HG02763 (cell line): ENCODE data around the gene EVL.
"Not testable (repeated sequence)": the region's sequence is repeated elsewhere in the genome, so short reads cannot be mapped to it uniquely, and the experiment has no call there.

ENCODE experiments used
- ATAC-seq: cut with Tn5 transposase; IDR thresholded peaks from one replicate; pipeline ENCODE4 v1.9.1; 2021; ENCODE audit warnings: mild to moderate bottlenecking, moderate library complexity; ENCODE audit not compliant: unreplicated experiment

Gene EVL

DNA sequence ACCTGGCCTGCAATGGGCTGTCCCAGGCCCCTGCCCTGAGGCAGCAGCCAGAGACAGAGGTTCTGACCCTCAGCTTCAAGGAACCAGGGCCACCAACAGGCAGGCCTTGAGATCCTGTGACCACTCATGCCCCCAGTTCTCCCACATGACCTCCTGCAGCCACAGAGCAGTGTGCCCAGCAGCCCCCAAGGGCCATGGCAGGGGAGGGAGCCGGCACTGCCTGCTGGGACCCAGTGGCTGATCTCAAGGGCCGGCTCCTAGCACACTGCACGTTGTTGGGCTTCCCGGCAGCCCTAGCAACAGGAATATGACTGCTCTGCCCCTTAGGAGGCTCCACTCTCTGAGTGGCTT, 79.4 kb downstream of the EVL start:
- ATAC-seq = no peak

DNA sequence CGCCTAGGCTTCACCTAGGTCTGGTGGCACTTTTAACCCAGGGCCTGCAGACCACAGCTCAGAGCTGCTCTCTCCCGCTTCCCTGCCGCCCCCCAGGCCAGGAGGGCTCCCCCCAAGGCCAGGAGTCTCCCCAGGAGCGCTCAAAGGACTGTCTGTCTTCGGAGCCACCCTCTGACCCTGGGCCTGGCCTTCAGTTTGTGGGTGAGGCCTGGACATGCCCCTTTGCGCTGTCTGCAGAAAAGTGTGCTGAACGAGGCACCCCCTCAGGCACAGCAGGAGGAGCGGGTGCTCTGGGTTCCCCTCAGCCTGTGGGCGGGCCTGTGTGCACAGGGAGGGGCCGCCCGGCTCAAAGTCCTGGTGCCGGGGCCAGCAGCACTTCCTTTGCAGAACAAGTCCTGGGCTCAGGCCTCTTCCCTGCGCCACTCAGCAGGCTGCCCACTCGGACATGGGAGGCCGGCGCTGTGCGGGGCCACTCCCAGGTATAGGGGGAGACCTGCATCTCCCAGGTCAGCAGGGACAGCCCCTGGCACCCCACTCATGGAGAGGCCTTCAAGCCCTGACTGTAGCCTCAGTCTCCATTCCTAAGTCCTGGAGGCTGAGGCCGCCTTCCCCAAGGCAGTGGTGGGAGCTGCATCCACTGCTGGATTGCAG, 79.9 kb downstream of the EVL start:
- no peak for ATAC-seq

DNA sequence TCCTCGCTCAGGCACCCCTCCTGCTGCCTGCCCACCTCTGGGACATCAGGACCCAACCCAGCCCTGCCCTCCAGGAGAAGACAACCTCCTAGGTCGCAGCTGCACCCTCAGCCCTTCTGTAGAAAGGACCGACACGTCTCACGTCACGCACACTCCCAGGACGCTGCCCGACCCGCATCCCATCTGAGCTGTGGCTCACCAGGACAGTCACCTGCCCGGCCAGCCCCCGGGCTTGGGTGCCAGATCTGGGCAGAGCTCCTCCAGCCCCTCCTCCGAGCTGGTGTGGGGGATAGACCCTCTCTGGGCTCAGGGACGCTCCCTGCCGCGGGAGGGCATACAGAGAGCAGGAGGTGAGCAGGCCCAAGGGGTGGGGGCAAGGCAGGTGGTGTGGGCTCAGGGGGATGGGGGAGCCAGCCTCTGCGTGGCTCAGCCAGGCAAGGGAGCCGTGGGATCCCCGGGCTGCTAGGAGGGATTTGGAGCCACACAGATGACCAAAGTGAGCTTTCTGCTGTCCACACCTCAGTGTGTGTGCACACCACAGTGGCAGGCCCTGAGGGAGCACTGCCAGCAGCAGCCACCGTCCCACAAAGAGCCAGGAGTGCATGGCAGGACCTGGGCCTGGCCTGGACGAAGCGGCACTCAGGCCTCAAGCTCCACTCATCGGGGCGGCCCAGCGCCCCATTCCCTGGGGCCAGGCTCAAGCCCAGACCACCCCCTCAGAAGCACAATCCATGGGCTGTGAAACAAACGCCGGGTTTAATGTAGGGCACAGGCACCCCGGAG, 80.7 kb downstream of the EVL start:
- no peak for ATAC-seq

DNA sequence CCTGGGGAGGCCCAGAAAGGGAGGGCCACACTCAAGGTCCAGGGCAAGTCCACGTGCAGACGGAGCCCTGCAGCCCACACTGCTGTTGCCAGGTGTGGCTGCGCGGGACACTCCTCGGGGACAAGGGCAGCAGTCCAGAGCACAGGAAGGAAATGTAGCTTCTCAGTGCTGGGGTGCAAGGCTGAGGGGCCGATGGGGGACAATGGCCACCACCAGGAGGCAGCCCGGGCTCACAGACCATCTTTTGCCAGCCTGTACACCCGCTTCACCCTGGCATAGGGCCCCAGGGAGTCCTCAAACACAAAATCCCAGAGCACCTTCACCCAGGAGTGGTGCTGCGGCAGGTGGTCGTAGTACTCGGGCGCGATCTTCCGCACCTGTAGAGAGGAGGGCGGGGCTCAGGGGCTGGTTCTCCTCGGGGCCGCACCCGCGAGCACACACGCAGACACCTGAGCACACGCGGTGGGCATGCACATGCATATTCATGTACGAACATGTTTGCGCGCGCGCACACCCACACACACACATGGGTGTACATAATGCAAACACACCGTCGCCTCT, 81.4 kb downstream of the EVL start:
- no peak for ATAC-seq

DNA sequence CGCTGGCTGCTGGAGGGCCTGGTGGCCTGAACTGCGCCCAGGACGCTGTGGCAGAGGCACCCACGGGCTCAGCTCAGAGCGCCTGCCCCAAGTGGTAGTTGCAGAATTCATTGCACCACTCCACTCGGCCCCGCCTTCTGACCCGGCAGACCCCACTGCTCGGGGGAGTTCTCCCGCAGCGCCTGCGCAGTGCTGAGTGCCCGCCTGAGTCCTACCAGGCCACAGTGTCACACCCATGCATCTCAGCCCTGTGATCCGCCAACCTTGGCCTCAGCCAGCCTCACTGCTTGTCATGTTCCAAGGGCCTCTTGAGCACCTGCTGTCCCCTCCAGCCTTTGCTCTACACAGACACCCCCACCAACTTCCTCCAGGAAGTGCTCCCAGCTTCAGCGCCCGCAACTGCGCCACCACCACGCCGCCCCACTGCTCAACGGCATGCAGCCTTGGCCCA, 82.0 kb downstream of the EVL start:
- ATAC-seq = no peak

DNA sequence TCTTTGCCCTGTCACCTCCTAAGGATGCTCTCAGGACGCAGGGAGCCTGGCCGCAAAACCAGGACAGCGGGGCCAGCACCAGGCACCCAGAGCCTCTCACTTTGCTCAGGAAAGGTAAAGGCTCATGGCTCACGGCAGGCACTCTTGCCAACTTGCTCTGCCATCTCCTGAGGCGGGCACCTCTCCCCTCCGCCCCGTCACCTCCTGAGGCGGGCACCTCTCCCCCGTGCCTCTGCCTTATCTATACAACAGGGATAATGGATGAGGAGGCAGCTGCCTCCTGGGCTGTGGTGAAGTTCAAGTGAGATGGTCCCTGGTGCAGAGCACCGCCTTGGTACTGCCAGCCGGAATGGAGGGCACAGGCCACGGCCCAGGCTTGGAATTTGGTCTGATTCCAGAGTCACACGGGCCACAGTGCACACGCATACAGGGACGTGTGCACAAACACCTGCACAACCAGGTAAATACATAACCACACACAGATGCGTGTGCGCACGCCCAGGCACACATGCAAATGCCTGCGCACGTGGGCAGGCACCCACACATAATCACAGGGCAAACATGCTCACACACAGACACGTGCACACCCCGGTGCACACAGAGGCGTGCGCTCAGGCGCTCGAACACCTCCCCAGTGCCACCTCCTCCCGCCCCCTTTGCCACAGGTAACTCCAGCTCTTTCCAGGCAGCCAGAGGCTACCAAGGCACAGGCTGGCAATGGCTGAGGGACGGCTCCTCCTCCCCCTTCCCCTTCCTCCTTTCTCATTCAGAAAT, 82.7 kb downstream of the EVL start:
- no peak for ATAC-seq

DNA sequence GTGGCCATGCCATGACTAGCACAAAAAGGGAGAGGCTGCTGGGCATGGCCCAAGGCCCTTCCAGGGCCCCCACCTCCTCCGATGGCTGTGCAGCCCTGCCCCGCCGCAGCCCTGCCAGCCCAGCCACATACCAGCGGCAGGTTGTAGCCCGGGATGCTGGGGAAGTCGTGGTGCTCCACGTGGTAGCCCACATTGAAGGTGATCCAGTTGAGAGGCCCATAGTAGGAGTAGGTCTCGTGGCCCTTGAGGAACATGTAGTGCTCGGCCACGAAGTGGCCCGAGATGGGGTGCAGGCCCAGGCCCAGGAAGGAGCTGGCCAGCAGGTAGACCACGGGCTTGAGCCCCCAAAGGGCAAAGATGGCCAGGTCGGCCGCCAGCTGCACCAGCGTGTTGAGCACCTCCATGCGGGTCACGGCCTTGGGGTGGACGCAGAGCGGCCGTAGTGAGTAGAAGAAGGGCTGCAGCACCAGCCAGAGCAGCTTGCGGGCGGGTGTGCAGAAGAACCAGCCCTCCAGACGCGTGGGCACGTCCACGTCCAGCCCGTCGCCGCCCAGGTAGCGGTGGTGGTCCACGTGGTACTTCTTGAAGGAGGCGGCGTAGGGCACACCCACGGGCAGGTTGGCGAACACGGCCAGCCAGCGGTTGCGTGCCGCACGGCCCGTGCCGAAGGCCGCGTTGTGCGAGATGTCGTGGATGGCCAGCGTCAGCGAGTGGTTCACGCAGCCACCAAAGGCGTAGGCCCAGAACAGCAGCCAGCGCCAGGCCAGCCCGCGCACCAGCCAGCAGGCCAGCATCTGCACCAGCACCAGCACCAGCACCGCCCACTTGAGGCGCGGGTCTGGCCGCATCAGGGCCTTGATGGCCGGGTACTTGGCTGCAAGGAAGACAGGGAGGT, 83.9 kb downstream of the EVL start:
- ATAC-seq = no peak

DNA sequence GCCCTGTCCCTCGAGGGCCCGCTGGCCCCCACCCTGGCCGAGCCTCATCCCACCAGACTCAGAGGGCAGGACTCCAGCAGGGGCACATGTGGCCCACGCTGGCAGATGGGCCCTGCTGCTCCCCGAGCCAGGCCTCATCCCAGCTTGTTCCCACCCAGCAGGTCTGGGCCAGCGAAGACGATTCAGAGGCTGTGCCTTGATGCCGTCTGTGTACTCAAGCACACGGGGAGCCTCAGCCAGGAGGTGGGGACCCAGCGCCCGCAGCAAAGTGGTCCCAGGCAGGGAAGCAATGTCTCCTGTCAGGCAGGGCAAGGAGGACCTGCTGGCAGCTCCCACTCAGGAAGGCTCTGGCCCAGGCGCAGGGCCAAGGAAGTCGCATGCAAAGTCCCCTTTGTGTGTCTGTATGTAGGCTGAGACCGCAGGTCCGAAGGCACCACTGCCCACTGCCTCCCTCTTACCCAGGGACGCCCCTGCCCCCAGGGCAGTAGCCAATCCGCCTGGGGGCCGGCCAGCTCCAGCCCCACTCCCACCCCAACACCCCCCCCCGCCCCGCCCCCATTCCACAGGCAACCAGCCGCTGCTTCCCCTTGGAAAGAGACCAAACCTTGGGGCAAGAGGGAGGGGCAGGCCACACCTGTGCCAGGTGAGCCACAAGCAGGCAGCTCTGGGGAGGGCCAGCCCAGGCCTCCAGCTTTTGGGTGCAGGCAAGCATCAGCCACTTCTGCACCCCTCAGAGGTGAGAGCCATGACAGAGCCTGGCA, 84.8 kb downstream of the EVL start:
- ATAC-seq = no peak

DNA sequence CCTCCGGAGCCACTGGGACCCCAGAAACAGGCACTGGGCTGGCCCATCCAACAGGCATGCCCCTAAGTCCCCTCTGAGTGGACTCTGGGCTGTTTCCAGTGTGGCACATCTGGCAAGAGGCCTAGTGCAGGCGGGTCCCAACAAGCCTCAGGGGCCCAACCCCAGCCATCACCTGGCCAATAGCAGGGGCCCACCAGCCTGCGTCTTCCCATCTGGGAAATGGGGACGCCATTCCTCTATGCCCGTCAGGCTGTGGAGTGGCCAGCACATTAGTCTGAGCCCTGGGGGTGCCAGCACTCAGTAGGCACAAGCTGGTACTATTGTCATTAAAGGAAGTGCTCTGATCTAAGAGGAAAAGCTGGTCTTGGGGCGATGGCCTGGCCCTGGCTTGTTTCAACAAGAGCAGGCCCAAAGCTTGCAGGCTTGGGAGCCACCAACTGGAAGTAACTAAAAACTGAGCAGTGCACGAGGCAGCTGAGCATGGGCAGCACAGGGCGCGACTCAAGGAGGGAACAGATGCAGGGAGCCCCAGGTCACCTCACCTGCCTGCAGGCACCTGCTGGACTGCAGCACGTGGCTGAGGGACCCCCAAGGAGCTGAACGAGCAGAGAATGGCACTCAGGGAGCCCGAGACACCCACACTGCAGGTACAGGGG, 85.8 kb downstream of the EVL start:
- ATAC-seq = no peak

DNA sequence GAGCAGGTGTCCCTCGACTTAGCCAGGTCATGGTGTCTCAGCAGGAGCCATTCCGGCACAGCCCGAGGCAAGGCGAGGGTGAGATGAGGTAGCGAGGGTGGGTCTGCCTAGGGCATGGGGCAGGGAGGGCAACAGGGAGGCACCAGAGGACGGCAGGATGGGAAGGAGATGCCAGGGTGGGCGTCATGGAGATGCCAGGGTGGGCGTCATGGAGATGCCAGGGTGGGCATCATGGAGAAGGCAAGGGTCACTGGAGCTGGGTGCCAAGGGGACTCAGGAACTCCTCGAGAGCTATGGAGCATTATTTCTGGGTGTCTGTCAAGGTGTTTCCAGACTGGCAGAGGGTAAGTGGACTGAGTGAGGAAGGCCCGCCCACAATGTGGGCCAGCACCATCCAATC, 86.9 kb downstream of the EVL start:
- ATAC-seq = no peak

DNA sequence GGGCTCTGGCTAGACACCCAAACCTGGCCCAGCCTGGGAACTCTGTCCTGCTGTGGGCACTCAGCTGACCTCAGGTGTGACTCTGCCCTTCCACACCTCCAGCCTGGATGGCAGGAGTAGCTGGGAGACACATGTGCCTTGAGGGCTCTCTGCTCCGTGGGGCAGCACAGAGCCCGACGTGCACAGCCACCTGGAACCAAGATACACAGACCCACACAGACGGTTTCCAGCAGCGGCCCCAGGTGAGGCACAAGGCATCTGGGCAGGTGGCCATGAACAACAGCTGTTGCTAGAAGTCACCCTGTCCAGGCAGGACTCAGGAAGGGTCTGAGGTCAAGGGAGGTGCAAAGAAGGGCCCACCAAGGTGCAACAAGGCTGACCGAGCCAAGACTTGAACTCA, 88.3 kb downstream of the EVL start:
- no peak for ATAC-seq

DNA sequence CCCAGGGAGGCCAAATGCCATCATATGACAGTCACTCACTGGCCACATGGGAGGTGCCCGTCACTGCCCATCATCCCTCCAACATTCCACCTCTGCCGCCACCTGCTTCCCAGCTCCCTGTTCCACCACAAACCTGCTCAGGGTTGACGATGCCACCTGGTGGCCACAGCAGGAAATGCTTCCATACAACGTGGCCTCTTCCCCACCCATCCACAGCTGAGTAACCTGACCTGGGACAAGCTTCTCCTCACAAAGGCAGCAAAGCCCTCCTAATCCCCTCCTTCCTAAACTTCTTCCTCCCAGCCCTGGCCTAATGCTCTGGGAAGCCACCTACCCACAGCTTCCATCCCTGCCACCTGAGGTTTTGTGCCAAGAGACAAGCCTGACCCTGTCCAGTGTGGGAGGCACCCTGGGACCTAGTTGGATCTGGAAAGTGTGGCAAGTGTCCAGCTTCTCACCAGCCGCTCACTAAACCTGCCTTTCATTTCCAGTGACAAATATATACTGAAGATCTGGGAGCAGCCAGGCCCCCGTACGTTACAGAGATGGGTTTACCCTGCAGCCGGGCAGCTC, 89.9 kb downstream of the EVL start:
- ATAC-seq = no peak

DNA sequence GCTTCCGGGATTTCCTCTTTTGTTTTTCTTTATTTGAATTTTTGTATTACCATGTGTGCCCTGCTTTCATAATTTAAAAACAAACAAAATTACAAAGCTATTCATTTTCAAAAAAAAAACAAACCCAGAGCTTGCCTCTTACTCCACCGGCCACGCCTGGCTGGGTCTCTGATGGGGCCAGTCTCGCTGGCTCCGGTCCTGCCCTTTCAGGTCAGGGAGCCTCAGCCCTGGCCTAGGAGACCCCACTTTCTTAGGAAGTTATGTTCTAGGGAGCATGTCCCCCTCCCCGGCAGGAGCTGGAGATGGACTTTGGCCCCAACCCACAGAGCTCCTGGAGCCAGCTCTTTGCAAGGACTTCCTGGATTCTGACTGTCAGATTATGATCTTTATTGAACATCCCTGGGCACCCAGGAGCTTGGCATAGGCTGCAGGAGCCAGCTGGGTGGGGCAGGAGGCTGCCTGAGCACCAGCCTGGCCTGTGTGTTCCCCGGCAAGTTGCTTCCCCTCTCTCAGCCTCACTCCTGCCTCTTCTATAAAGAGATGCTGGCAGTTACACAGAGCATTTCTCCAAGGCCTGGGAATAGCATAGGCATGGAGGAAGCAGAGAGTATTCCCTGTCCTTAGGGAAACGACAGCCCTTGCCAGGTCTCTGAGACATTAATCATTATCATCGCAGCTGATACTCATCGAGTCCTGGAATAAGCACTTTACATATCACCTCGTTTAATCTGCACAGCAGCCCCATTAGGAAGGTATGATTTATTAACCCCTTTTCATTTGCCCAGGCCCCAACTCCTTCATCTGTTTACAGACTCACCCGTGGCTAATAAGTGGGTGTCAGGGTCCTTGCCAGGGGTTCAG, 90.8 kb downstream of the EVL start:
- ATAC-seq = no peak

DNA sequence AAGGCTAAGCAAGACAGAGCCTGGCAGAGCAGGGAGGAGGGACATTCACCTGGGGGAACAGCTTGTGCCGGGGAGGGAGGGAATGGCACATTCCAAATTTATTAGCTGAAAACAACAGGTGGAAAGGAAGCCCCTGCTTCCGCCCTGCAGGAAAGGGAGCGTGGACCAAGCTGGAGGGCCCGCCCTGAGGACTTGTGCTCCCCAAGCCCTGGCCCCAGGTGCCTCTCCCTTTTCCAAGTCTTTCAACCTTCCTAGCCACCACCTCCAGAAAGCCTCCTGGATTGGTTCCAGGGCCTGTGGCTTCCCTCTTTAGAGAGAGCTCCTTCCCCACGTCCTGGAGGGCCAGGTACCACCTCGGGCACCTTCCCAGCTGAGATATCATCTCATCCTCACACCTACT, 91.6 kb downstream of the EVL start:
- ATAC-seq = no peak

DNA sequence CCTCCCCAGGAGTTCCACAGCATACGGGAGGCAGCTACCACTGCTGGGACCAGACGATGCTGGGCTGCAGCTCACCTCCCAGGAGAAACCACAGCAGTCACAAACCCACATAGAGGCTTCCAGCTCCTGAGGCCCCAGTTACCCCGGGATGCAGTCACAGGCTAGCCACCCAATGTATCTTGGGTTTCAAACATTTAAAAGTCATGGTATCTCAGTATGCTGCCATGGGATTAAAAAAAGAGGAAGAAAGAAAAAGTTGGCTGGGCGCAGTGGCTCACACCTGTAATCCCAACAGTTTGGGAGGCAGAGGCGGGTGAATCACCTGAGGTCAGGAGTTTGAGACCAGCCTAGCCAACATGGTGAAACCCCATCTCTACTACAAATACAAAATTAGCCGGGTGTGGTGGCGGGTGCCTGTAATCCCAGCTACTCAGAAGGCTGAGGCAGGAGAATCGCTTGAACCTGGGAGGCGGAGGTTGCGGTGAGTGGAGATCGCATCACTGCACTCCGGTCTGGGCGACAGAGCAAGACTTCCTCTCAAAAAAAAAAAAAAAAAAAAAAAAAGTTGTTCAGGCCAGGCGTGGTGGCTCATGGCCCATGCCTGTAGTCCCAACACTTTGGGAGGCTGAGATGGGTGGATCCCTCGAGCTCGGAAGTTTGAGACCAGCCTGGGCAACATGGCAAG, 92.5 kb downstream of the EVL start:
- not testable (repeated sequence) for ATAC-seq

DNA sequence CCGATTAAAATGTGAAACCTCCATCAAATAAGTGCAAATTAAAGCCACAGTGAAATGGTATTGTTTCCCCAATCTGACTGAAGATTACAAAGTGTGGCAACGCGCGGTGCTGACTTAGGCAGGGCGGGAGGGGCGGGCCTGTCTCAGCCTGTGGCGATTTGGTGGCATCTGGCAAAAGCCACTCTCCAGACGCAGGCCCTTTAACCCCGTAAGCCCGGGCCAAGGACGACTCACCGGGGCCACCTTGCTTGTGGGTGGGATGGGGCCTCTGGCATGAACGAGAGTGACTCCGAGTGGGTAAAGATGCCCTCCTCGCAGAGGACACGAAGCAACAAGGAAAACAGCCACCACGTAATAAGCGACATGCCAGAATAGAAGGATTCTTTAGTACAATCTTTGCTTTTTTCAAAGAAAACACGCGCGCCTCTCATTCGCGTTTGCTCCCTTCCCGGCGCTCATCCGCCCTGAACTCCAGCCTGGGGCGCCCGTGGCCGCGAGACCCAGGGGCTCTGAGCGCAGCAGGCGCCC, 93.4 kb downstream of the EVL start:
- no peak for ATAC-seq
